H1 (cell line): ENCODE measurements around the gene CDC27. TPM values are rescaled to one million over a fixed set of nuclear protein-coding genes. Genes with fewer than 3 reads are reported as not detected.
A peak's percentile ranks its signal among the peaks of the same experiment; 100 is the strongest.

Experiments used
- CTCF ChIA-PET: fragments of 300-600 bp; sonication (Branson Sonifier 250); formaldehyde crosslinking; loops from one replicate; lab custom pipeline; 2021; ENCODE audit not compliant: partially characterized antibody; lab: Charles Lee
- POLR2A ChIA-PET: fragments of 300-600 bp; sonication (Branson Sonifier 250); formaldehyde crosslinking; loops from one replicate; lab custom pipeline; 2021; ENCODE audit warnings: inconsistent platforms; ENCODE audit not compliant: partially characterized antibody; lab: Charles Lee
- DNase-seq, 2 experiments: peaks; one replicate each; pipeline versions ENCODE4 v3.0.0 to v3.0.0-alpha.2; 2010 to 2022; ENCODE audit warnings: low spot score in 2 of 2, low read depth in 1 of 2, mixed read lengths in 1 of 2
- FAIRE-seq: peaks from 2 replicates; lab custom pipeline; 2011; peaks lifted over from hg19 to GRCh38; lab: Jason Lieb, UNC
- H2AFZ ChIP-seq: 2 replicates; pipeline ENCODE4 v1.8.1; 2012; ENCODE audit warnings: low read length, inconsistent platforms
- H2AK5ac ChIP-seq: 2 replicates; pipeline ENCODE4 v1.6.1; 2013; ENCODE audit warnings: low read depth, low read length
- H2BK120ac ChIP-seq: replicated peaks from 2 replicates; pipeline ENCODE3; 2013; ENCODE audit warnings: low read depth, low read length, inconsistent platforms
- H2BK12ac ChIP-seq: 2 replicates; pipeline ENCODE4 v1.6.1; 2013; ENCODE audit warnings: low read depth, low read length
- H2BK15ac ChIP-seq: 2 replicates; pipeline ENCODE4 v1.6.1; 2013; ENCODE audit warnings: low read length
- H2BK20ac ChIP-seq: 2 replicates; pipeline ENCODE4 v1.6.1; 2013; ENCODE audit warnings: low read length
- H2BK5ac ChIP-seq: 2 replicates; pipeline ENCODE4 v1.6.1; 2013; ENCODE audit warnings: low read depth, low read length
- H3K14ac ChIP-seq: 2 replicates; pipeline ENCODE4 v1.6.1; 2013; ENCODE audit warnings: inconsistent platforms; ENCODE audit not compliant: insufficient read length
- H3K18ac ChIP-seq: 2 replicates; pipeline ENCODE4 v1.6.1; 2013; ENCODE audit warnings: low read length; ENCODE audit errors: extremely low read depth
- H3K23ac ChIP-seq: 2 replicates; pipeline ENCODE4 v1.6.1; 2013; ENCODE audit warnings: inconsistent platforms; ENCODE audit not compliant: insufficient read length
- H3K23me2 ChIP-seq: 2 replicates; pipeline ENCODE4 v1.6.1; 2013; ENCODE audit warnings: low read depth, low read length
- H3K27ac ChIP-seq: 2 replicates; pipeline ENCODE4 v1.6.1; 2011; ENCODE audit warnings: low read depth, low read length, inconsistent platforms
- H3K27me3 ChIP-seq, 4 experiments: replicated peaks in 1 of 4; 1 replicate in 1 of 4; 2 replicates in 3 of 4; pipeline versions ENCODE4 v1.6.1 to v1.8.1; 2011 to 2013; ENCODE audit warnings: low read length in 3 of 4, mild to moderate bottlenecking in 3 of 4, inconsistent platforms in 2 of 4, mixed read lengths in 2 of 4, moderate library complexity in 1 of 4; ENCODE audit not compliant: control insufficient read depth in 3 of 4, insufficient read depth in 3 of 4; ENCODE audit errors: extremely low read depth in 1 of 4
- H3K36me3 ChIP-seq, 4 experiments: 2 replicates each; pipeline versions ENCODE4 v1.6.1 to v1.8.1; 2011 to 2013; ENCODE audit warnings: mild to moderate bottlenecking in 4 of 4, low read length in 3 of 4, moderate library complexity in 2 of 4, control low read depth in 1 of 4, inconsistent platforms in 1 of 4; ENCODE audit not compliant: insufficient read depth in 4 of 4, control insufficient read depth in 2 of 4
- H3K4ac ChIP-seq: replicated peaks from 2 replicates; pipeline ENCODE3; 2013; ENCODE audit warnings: low read length, low read depth, mixed read lengths, inconsistent platforms; ENCODE audit not compliant: insufficient read length
- H3K4me1 ChIP-seq, 4 experiments: replicated peaks in 1 of 4; 1 replicate in 1 of 4; 2 replicates in 3 of 4; pipeline versions ENCODE4 v1.6.1 to v1.8.1; 2011 to 2013; ENCODE audit warnings: low read length in 3 of 4, inconsistent platforms in 2 of 4, mixed read lengths in 1 of 4; ENCODE audit not compliant: insufficient read depth in 4 of 4, control insufficient read depth in 3 of 4
- H3K4me2 ChIP-seq, 2 experiments: 2 replicates each; pipeline versions ENCODE4 v1.6.1 to v1.8.1; 2011 to 2013; ENCODE audit warnings: low read depth in 2 of 2, low read length in 2 of 2, control low read depth in 1 of 2, inconsistent platforms in 1 of 2, mild to moderate bottlenecking in 1 of 2; ENCODE audit not compliant: insufficient read depth in 1 of 2
- H3K4me3 ChIP-seq, 4 experiments: fragments of 200-600, 300-600 bp in 1 of 4; sonication (generic), shearing (Covaris generic), sonication (Bioruptor Twin) in 1 of 4; 2 replicates each; pipeline versions ENCODE4 v1.5.1 to v1.8.1; 2011 to 2016; ENCODE audit warnings: low read length in 4 of 4, low read depth in 3 of 4, control low read depth in 2 of 4, inconsistent platforms in 2 of 4, mild to moderate bottlenecking in 2 of 4, mixed read lengths in 1 of 4, moderate library complexity in 1 of 4; ENCODE audit not compliant: insufficient read depth in 2 of 4; ENCODE audit errors: extremely low read depth in 1 of 4
- H3K56ac ChIP-seq: replicated peaks from 2 replicates; pipeline ENCODE3; 2013; ENCODE audit warnings: low read depth, mild to moderate bottlenecking, mixed read lengths, low read length, inconsistent platforms; ENCODE audit not compliant: insufficient read length
- H3K79me1 ChIP-seq: 2 replicates; pipeline ENCODE4 v1.6.1; 2013; ENCODE audit warnings: low read depth, low read length, control low read depth
- H3K79me2 ChIP-seq, 2 experiments: 2 replicates each; pipeline versions ENCODE4 v1.6.1 to v1.8.1; 2012 to 2013; ENCODE audit warnings: low read length in 2 of 2, mild to moderate bottlenecking in 2 of 2, inconsistent platforms in 1 of 2; ENCODE audit not compliant: insufficient read depth in 2 of 2, control insufficient read depth in 1 of 2
- H3K9ac ChIP-seq, 4 experiments: replicated peaks in 1 of 4; 1 replicate in 1 of 4; 2 replicates in 3 of 4; pipeline versions ENCODE4 v1.6.1 to v1.8.1; 2011 to 2013; ENCODE audit warnings: low read depth in 3 of 4, low read length in 3 of 4, control low read depth in 2 of 4, mild to moderate bottlenecking in 2 of 4, moderate library complexity in 2 of 4, inconsistent platforms in 1 of 4; ENCODE audit errors: extremely low read depth in 1 of 4
- H3K9me3 ChIP-seq, 2 experiments: 2 replicates each; pipeline versions ENCODE4 v1.6.1 to v1.8.1; 2012 to 2013; ENCODE audit warnings: mild to moderate bottlenecking in 2 of 2, moderate library complexity in 2 of 2, control low read depth in 1 of 2, inconsistent platforms in 1 of 2, low read depth in 1 of 2, low read length in 1 of 2, mixed read lengths in 1 of 2; ENCODE audit not compliant: insufficient read depth in 2 of 2
- H4K20me1 ChIP-seq, 2 experiments: replicated peaks in 1 of 2; 2 replicates each; pipeline versions ENCODE3 to v1.8.1; 2011 to 2013; ENCODE audit warnings: inconsistent platforms in 2 of 2, low read length in 2 of 2, mild to moderate bottlenecking in 1 of 2; ENCODE audit not compliant: insufficient read depth in 2 of 2, control insufficient read depth in 1 of 2
- H4K5ac ChIP-seq: 2 replicates; pipeline ENCODE4 v1.6.1; 2013; ENCODE audit warnings: low read length, low read depth, mixed read lengths, inconsistent platforms; ENCODE audit not compliant: insufficient read length
- H4K8ac ChIP-seq: 2 replicates; pipeline ENCODE4 v1.8.0; 2013; ENCODE audit warnings: mild to moderate bottlenecking, moderate library complexity, low read length, inconsistent platforms; ENCODE audit not compliant: insufficient read depth; ENCODE audit errors: extremely low read depth
- H4K91ac ChIP-seq: replicated peaks from 2 replicates; pipeline ENCODE3; 2013; ENCODE audit warnings: low read length, mixed read lengths, inconsistent platforms; ENCODE audit not compliant: insufficient read length
- CBX5 ChIP-seq: fragments of 300-800, 300-1000 bp; sonication (generic); IDR thresholded peaks from 2 replicates; pipeline ENCODE4 v1.7.1; 2016; ENCODE audit warnings: antibody characterized with exemption, low read length, low read depth
- CTBP2 ChIP-seq: IDR thresholded peaks from 2 replicates; pipeline ENCODE4 v1.7.0; 2011; ENCODE audit warnings: borderline replicate concordance, mild to moderate bottlenecking, moderate library complexity, mixed read lengths, low read length; ENCODE audit not compliant: insufficient read depth, insufficient read length
- EP300 ChIP-seq, 2 experiments: IDR thresholded peaks; 1 replicate in 1 of 2; 2 replicates in 1 of 2; pipeline ENCODE4 v1.6.1; 2011 to 2012; ENCODE audit warnings: low read depth in 2 of 2, low read length in 2 of 2, mild to moderate bottlenecking in 2 of 2, borderline replicate concordance in 1 of 2, inconsistent platforms in 1 of 2, moderate library complexity in 1 of 2
- FOSL1 ChIP-seq: IDR thresholded peaks from 2 replicates; pipeline ENCODE4 v1.6.1; 2011; ENCODE audit warnings: mild to moderate bottlenecking, low read depth, low read length, moderate library complexity; ENCODE audit not compliant: insufficient read depth
- KDM1A ChIP-seq: fragments of 200-600, 300-600 bp; sonication (generic); IDR thresholded peaks from 2 replicates; pipeline ENCODE4 v1.7.1; 2016; ENCODE audit warnings: mild to moderate bottlenecking, low read length, borderline replicate concordance
- RNF2 ChIP-seq: fragments of 200-900, 300-1000 bp; sonication (generic); IDR thresholded peaks from 2 replicates; pipeline ENCODE4 v1.7.1; 2016; ENCODE audit warnings: borderline replicate concordance, low read depth, mild to moderate bottlenecking, antibody characterized with exemption, low read length; ENCODE audit not compliant: poor library complexity, severe bottlenecking; ENCODE audit errors: missing control alignments
- SP1 ChIP-seq: IDR thresholded peaks from 2 replicates; pipeline ENCODE4 v1.6.1; 2011; ENCODE audit warnings: low read depth, low read length
- TCF12 ChIP-seq: IDR thresholded peaks from 2 replicates; pipeline ENCODE4 v1.6.1; 2011; ENCODE audit warnings: low read depth, mild to moderate bottlenecking, low read length
- WGBS, 2 experiments: shearing (Covaris generic) in 1 of 2; methylation state at CpG; one replicate each; pipeline versions ENCODE4 v1.1.6 to v1.1.7; 2013 to 2015; ENCODE audit warnings: low lambda C conversion rate in 2 of 2, mixed read lengths in 2 of 2, inconsistent platforms in 1 of 2, low coverage in 1 of 2, missing lambda C conversion rate in 1 of 2; ENCODE audit not compliant: insufficient replicate concordance in 2 of 2, insufficient coverage in 1 of 2, insufficient read length in 1 of 2; ENCODE audit errors: extremely low coverage in 1 of 2, missing lambda C conversion rate in 1 of 2; 5-methylcytosine and 5-hydroxymethylcytosine counted together
- polyA plus RNA-seq, 7 experiments: library from polyadenylated mRNA; depleted of rRNA in 3 of 7; stranded (reverse) in 5 of 7; unstranded in 2 of 7; fragments of >200 nt in 5 of 7; fragments of 200-250 nt in 2 of 7; gene quantifications; 1 replicate in 5 of 7; 2 replicates in 1 of 7; 4 replicates in 1 of 7; pipeline versions ENCODE4 v1.2.1 to v1.2.3, GENCODE V29; 2011 to 2013; ENCODE audit warnings: missing spikeins in 2 of 7, mixed read lengths in 2 of 7
- total RNA-seq: library from RNA; stranded (reverse); fragmentation: NEBNext Ultra II Directional; extraction: Animal tissue kit (Norgen Biotek cat#: 25700); gene quantifications from 2 replicates; pipeline ENCODE4 v1.2.1, GENCODE V29; 2021
- TF ChIP-seq, protein P1 (sequence below), 3 experiments: IDR thresholded peaks; 1 replicate in 2 of 3; 2 replicates in 1 of 3; pipeline versions ENCODE4 v1.5.1 to v1.6.1; 2011; ENCODE audit warnings: low read length in 3 of 3, mild to moderate bottlenecking in 3 of 3, inconsistent platforms in 2 of 3, low read depth in 1 of 3, moderate library complexity in 1 of 3; ENCODE audit not compliant: insufficient read depth in 1 of 3; ENCODE audit errors: control extremely low read depth in 1 of 3

CDC27 gene
- total and polyA plus RNA-seq, 2 of the 8 experiments (the other 6 are each of a cell fraction or from before 2014, with no cell fraction given), result 41.9 to 87.5 TPM

DNA sequence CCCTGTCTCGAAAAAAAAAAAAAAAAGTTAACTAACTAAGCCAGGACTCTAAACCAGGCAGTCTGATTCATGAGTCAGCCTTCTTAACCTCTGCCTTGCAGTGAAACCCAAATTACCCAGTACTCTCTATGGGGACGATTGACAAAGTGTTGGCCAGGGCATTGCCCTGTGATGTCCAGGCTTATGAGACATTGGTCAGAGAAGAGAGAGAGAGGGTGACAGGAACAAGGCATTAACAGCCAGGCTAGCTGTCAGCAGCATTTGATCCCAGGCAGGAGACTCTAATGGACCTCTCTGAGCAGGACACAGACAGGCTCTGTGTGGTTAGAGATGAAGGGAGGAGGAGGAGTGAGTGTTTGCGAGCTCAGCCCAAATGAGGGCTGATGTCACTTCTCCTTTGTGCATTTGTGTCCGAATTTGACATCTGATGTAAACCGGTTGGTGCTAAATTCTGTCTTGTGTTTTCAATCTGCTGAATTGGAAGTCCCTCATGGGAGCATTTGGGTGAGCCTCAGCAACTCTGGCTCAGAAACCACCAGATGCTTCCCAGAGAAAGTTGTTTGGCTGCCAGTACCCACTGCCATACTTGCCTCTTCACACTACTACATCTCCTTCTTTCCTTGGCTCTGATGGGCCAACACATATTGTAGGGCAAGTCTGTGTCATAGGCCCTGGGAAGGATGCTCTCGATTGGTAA is 15.8 kb upstream of the CDC27 start:
- Histone ChIP-seq H4K91ac (no peak overlapping the region), H3K9ac (no peak overlapping the region), H3K36me3 (no peaks in the 10 kb centered on the region), H3K4me2 (peak overlapping the region in 1 of 2 experiments; percentile 6; a peak in 1 of 4 replicates), H4K8ac (no peak overlapping the region), H4K20me1 (no peaks in the 10 kb centered on the region), H3K56ac (no peak overlapping the region), H2BK15ac (no peak overlapping the region), H2AFZ (peak overlapping the region; percentile 77), H2BK20ac (no peak overlapping the region), H3K27me3 (no peaks in the 10 kb centered on the region; a peak in 1 of 7 replicates), H3K4me1 (peaks cover 0 to 3% (median 1%) of the 10 kb centered on the region in 4 experiments; a peak in 2 of 7 replicates), H3K18ac (no peak overlapping the region), H2BK120ac (no peak overlapping the region), H3K79me1 (no peaks in the 10 kb centered on the region), H2BK12ac (no peak overlapping the region), H3K4me3 (no peak overlapping the region), H2AK5ac (no peak overlapping the region), H3K23ac (no peak overlapping the region), H3K27ac (no peak overlapping the region), H3K4ac (no peak overlapping the region), H4K5ac (no peak overlapping the region), H3K79me2 (no peaks in the 10 kb centered on the region), H3K14ac (no peak overlapping the region), H3K9me3 (no peaks in the 10 kb centered on the region), H2BK5ac (no peak overlapping the region), H3K23me2 (peaks cover 2% of the 10 kb centered on the region; the same call in 1 of the 2 replicates)
- ChIA-PET CTCF (no interaction called here), POLR2A (interaction anchor here (0.9 kb wide), 1 partner anchor 119 kb away, joined by 3 read pairs; the partner anchor contains the start of gene EFCAB13)
- FAIRE-seq, result no peak
- no peak for DNase-seq
- 82% methylated on average over 6 of the region's 6 CpGs; no CpG with 5 or more reads in 1 of the 2 experiments for WGBS, 2 experiments
- TF ChIP-seq EP300 (IDR thresholded peaks at IDR 0.05; ENCODE audit: borderline replicate concordance in 1 of 2, low read depth in 2 of 2, low read length in 2 of 2), result no peak
- TF ChIP-seq SP1, result no peak
- TF ChIP-seq CBX5, result no peak
- TF ChIP-seq FOSL1, result no peak
- TF ChIP-seq KDM1A, result no peak
- TF ChIP-seq CTBP2, result no peak
- no peak for TF ChIP-seq RNF2
- TF ChIP-seq TCF12, result no peak
- TF ChIP-seq, protein P1, sequence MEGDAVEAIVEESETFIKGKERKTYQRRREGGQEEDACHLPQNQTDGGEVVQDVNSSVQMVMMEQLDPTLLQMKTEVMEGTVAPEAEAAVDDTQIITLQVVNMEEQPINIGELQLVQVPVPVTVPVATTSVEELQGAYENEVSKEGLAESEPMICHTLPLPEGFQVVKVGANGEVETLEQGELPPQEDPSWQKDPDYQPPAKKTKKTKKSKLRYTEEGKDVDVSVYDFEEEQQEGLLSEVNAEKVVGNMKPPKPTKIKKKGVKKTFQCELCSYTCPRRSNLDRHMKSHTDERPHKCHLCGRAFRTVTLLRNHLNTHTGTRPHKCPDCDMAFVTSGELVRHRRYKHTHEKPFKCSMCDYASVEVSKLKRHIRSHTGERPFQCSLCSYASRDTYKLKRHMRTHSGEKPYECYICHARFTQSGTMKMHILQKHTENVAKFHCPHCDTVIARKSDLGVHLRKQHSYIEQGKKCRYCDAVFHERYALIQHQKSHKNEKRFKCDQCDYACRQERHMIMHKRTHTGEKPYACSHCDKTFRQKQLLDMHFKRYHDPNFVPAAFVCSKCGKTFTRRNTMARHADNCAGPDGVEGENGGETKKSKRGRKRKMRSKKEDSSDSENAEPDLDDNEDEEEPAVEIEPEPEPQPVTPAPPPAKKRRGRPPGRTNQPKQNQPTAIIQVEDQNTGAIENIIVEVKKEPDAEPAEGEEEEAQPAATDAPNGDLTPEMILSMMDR (IDR thresholded peaks at IDR 0.05; ENCODE audit: control extremely low read depth in 1 of 3, insufficient read depth in 1 of 3, low read depth in 1 of 3, low read length in 3 of 3), result no peak
